GM12872 (cell line): ENCODE measurements around the gene RUNX2.

Experiments used
- TF ChIP-seq, protein P1 (sequence below): IDR thresholded peaks from 3 replicates; pipeline ENCODE4 v1.5.1; 2011; ENCODE audit warnings: low read depth, mild to moderate bottlenecking, low read length, moderate library complexity; ENCODE audit not compliant: insufficient read depth

The RUNX2 gene

DNA sequence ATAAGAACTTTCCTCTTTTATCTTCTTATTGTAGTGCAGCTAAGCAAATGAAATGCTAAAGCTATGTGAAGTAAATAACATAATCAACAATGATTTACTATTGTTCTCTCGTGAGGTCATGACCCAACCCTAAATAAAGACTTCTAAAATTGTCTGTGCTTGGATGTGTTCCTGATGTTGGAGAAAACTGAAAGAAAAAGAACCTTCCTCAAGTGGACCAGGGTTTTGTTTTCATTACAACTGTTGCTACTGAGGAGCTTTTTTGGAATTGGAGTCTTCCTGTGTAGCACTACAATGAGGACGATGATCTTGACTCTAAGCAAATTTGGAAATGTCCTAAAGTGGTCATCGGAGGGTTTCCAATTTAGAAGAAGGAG, 109.3 kb downstream of the RUNX2 start:
- TF ChIP-seq, protein P1, sequence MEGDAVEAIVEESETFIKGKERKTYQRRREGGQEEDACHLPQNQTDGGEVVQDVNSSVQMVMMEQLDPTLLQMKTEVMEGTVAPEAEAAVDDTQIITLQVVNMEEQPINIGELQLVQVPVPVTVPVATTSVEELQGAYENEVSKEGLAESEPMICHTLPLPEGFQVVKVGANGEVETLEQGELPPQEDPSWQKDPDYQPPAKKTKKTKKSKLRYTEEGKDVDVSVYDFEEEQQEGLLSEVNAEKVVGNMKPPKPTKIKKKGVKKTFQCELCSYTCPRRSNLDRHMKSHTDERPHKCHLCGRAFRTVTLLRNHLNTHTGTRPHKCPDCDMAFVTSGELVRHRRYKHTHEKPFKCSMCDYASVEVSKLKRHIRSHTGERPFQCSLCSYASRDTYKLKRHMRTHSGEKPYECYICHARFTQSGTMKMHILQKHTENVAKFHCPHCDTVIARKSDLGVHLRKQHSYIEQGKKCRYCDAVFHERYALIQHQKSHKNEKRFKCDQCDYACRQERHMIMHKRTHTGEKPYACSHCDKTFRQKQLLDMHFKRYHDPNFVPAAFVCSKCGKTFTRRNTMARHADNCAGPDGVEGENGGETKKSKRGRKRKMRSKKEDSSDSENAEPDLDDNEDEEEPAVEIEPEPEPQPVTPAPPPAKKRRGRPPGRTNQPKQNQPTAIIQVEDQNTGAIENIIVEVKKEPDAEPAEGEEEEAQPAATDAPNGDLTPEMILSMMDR, result no peak

DNA sequence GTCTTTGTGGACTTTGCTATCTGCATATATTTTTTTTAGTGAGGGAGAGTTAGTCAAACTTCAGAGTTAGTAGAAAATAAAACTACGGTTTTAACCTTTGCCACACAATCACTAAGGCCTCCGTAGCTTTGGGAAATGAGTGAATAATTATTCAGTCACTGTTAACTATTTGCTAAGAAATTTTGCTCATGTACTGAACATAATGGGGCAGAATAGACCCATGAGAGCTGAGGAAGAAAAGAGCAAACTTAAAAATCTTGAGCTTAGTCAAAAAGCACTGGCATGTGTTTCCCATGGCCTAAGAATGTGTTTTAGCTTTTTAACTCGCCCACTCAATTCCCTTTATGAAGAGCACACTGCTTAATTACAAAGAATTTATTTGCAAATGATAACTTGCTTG, 110.0 kb downstream of the RUNX2 start:
- TF ChIP-seq, protein P1, result no peak

DNA sequence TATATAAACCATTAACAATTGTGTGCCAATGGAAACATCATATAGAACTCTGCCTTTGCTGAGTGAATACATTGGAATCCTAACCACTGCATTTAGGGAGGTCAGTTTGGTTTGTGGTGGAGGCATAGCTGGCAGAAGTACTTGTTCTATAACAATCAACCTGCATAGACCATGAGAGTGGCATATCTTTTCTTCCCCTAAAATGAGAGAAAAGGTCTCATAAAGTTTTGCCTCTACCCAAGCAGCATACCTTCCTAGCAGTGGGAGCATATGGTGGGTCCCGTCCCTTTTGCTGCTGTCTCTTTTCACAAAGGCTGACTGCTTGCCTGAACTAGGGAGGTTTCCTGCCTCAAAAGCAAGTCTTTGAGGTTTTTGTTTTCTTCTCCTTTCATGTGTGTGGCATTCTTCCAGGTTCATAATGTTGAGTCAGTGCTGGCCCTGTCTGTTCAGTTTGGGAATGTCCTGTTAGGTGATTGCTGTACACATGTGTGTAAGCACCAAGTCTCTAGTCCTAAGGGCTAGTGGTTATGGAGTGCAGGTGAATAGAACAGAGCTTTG, 110.8 kb downstream of the RUNX2 start:
- TF ChIP-seq, protein P1, result no peak

DNA sequence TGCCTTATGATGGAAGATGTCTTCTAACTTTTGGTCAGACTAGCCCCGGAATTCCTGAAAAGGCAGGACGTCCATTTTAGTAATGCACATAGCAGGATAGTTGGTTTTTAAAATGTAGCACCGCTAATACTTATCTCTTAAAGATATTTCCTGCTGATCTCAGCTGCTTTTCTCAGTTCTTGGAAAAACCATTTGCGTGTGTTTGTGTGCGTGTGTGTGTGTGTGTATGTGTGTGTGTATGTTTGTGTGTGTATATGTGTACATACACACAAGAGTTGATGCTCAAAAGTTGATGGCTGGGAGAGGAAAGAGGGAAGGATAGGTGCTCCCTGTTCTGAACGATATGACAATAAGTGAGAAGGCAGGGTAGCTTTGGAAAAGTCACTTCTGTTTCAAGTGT, 111.3 kb downstream of the RUNX2 start:
- TF ChIP-seq, protein P1, result no peak

DNA sequence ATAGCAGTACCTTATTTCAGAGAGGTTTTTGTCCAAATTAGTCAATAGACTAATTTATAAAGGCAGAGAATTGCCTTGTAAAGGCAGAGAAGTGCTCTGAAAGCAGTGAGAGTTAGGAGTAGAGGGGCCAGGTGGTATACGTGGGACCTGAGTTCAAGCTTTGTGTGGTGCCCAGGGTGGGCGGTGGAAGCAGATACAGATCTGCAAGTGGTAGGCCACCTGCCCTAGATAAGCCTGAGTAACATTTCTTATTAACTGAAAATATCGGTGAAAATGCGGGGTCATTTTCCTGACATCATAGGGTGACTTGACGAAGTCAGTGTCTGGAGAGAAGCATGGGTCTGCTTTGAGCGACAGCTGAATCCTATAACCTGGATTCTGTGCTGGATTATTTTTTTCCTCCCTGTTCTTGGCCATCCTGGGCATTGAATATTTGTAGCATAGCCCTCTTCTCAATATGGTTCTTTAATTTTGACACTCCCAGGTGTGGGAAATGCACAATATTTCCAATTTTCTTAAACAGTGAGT, 111.8 kb downstream of the RUNX2 start:
- TF ChIP-seq, protein P1, result no peak

DNA sequence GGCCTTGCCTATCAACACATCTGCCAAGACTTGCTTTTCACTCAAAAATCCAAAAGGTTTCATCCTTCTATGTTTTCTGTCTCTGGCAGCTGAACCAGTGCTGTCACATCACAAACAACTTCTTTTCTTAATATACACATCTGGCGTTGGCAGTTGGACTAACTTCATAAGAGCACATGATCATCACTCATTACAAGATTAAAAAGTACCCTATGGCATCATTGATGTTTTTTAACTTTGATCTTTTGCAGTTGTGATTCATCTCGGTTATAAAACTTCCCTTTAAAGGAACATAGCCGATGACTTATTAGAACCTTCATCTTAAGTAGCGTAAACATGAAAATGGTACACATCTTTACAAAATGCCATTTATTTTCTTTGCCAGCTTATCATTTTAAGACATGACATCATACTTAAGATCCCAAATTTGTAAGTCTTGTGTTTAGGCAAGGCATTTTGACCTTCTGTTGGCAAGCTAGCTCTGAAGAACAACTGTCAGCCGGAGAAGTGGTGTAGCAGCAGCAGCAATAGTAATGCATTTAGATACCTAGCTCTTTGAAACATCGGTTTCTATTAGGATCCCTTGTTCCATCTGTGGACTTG, 113.8 kb downstream of the RUNX2 start:
- TF ChIP-seq, protein P1, result no peak

DNA sequence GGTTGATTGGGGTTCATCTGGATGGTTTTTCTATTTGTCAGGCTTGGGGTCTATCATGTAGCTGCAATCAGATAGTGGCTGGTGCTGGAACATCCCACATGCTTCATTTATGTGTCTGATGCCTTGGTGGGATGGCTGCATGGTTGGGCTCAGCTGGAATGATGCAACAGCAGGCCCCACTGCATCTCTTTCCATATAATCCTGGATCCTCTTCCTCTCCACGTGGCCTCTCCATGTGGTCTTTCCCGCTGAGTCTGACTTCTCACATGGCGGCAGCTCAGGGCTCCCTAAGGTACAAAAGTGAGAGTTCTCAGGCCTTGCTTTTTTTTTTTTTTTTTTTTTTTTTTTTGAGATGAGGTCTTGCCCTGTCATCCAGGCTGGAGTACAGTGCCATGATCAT, 114.6 kb downstream of the RUNX2 start:
- TF ChIP-seq, protein P1, result no peak
